Stimulated activated CD4-positive, alpha-beta T cell treated with anti-CD3 and anti-CD28 coated beads, TNF-alpha, amount 100 ng/mL, for 24 hours (primary cell): Measurements from ENCODE around the gene ST3GAL4.

Source experiments
- DNase-seq, 3 experiments: peaks; one replicate each; pipeline ENCODE4 v3.0.0-alpha.2; 2020; ENCODE audit warnings: low read depth in 3 of 3

ST3GAL4 gene

DNA sequence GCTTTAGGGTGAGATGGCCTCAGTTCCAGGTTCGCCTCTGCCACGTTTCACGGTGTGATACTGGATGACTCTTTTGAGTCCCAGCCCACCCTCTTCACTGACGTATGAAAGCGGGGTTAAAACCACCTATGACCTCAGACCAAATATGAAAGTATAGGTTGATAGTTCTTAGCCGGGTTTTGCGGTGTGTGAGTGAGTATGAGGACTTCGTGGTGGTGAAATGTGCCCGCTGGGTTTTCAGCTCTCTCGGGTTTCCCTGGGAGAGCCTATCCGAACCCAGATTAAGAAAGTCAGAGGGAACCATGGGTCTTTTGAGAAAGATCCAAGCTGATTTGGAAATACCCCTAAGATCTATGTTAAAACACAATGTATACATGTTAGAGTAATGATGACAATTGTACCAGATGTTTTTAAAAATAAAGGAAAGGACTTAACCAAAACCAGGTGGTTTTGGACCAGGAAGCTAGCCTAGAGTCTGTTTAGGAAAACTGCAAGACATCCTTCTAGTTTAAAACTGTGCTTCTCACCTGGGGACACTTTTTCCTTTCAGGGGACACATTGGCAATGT, 25.8 kb upstream of the ST3GAL4 start:
- no peak for DNase-seq

DNA sequence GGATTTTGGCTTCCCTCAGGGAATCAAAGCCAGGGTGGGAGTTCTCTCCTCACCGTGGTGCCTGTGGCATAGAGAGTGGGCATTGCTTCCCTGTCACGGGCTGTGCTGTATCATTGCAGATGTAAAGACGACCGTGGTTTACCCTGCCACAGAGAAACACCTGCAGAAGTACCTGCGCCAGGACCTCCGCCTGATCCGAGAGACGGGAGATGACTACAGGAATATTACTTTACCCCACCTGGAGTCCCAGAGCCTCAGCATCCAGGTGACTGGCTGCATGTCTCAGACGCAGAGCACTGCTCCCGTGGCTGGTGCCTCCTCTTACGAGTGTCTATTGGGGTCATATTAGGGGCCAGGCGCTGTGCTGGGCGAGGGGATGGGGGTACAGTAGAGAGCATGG, 24.2 kb upstream of the ST3GAL4 start:
- no peak for DNase-seq

- DNase-seq: no peak
These were observed 23.2 kb upstream of the ST3GAL4 start for GRCh38 chr11:126332221-126332711.

DNA sequence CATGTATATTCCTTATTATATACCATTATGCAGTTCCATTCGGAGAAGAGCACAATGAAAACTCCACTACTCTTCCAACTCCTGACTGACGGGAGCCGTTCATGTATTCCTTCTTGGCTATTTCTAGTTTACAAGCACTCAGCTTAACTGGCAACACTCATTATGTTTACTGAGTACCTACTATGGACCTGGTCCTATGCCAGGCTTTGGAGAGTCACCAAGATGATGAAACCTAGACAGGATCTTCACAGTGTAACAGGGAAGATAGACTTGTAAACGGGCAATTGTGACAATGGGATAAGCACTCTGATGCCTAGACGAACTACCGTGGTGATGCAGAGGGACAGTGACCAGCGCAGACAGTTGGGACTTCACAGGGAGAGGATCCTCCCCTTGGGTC, 22.3 kb upstream of the ST3GAL4 start:
- DNase-seq: no peak

DNA sequence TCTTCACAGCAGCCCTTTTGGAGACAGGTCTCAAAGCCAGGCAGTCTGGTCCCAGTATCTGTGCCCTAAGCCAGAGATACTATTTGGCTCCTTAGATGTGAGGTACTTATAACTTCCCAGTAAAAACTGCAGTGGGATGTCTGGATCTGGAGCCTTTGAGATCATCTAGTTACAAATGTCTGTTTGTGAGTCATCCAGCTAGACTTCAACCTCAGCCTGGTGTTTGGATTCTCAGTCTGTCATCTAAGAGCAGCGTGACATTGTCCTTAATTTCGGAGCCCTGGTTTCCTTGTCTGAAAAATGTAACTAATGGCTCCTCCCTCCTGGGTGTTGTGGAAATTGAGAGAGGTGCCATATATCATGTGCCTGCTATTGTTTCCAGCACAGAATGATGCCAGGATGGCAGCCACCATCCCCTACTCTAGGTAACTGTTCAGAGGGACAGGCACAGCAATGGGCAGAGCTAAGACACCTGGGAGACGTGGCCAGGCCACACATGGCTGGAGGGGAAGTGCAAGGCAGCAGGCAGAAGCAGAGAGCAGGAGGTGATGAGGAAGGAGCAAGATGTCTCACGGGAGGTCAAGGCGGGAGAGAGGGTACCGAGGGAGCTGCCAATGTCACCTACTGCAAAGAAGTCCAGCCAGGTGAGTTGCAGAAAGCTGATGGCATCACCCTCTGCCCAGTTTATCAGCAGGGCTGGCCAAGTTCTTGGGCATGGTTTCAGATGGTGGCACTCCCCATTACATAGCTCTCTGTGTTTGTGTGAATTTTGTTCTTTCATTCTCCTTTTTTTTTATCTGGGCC, 20.6 kb upstream of the ST3GAL4 start:
- no peak for DNase-seq

DNA sequence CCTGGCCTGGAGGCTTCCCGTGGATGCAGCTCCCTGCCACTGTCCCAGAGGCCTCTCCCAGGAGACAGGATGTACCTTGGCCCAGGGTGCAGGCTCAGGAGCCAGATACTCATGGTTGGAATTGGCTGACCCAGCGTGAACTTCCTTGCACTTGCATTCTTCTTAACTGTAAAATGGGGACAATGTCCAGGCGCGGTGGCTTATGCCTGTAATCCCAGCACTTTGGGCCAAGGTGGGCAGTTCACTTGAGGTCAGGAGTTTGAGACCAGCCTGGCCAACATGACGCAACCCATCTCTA, 20.1 kb upstream of the ST3GAL4 start:
- DNase-seq: no peak

GRCh38 chr11:126336138-126336541, 19.3 kb upstream of the ST3GAL4 start:
- no peak for DNase-seq

DNA sequence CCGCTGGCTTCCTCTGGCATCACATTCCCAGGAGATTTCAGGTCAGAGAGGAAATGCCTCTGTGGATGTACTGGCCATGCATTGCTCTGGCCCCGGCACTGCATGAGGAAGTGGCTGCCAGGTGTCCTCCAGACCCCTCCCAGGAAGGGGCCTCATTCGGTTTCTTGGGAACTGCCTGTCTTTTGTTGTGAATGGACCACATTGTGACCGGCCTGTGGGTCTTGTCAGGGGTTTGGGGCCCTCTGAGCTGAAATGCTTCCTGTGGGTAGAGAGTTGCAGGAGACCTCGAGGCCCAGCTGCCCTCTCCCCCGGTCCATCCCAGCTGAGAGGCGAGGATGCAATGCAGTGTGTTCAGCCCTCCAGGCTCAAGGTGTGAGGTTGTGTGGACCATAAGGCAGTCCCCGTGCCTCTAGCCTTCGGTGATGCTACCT, 18.8 kb upstream of the ST3GAL4 start:
- DNase-seq: no peak

DNA sequence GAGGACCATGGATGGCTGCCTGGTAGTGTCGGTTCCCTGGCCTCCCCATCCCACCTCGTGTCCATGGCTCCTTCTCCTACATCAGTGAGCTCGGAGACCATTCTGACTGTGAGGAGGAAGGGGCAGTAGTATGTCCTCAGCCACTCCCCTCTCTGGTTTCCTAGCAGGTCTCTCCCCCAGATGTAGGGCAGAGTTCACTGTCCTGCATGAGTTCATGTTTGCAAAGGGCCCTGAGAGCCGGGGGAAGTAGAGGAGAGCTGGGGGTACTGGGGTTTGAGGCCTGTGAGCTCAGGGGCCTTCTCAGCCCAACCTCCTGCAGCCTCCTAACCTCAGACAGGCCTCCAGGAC, 18.4 kb upstream of the ST3GAL4 start:
- DNase-seq: no peak

DNA sequence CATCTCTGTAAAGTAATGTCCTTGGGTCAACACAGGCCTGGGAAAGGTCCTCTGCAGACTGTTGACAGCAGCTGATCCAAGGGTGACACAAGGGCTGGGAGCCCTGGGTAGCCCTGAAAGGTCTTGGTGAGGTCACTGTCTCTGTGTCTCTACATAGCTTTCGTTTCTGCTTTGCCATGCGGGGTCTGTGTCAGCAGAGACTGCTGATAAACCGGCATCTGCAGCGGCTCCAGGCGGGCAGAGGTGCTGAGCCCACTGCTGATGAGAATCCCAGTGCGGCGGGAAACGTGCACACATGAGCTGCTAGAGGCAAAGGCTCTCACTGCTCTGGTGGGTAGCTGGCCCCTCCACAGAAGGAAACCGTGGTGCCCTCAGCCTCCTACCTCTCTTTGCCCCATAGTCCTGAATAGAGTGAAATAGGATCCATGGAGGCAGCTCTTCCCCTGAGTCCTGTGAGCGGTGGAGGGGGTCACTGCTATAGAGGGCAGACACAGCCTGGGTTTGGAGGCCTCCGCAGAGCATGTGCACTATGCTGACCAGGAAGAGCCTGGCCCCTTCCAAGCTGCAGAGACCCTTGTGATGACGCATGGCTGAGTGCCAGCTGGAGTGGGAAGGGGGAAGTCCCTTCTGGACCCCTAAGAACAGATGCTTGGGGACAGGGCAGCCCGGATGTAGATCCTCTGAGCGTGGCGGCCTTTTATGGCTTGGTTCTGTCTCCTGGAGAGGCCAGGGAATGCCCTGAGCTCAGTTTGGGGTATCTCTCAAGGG, 17.8 kb upstream of the ST3GAL4 start:
- no peak for DNase-seq

DNA sequence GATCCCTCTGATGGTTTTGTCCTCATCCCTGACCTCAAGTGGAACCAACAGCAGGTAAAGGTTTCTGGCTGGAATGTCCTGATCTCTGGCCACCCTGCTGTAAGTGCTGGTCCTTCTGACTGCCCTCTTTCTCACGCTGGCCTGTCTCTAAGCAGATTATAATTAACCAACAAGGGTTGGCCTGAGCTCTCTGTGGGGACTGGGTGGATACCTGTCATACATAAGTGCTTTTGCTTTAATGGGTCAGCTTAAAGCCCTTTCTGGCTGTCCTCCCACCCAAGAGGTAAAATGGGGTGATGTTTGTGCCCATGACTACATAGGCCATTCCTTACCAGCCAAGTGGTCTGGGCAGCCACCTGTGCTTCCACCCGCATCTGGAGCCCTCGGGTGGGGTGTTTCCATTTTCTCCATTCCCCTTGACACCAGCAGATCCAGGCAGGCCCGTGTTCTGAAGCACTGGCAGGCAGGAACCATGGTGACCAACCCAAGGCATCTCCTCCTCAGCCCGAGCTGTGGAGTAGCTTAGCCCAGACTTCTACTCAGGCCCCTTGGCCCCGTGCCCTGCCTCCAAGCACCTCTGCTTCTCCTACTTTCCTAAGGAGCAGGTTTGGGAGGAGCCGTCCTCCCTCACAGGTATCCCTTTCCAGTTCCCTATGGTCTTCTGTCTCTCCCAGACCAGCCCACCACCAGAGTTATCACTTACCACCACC, 17.0 kb upstream of the ST3GAL4 start:
- no peak for DNase-seq

DNA sequence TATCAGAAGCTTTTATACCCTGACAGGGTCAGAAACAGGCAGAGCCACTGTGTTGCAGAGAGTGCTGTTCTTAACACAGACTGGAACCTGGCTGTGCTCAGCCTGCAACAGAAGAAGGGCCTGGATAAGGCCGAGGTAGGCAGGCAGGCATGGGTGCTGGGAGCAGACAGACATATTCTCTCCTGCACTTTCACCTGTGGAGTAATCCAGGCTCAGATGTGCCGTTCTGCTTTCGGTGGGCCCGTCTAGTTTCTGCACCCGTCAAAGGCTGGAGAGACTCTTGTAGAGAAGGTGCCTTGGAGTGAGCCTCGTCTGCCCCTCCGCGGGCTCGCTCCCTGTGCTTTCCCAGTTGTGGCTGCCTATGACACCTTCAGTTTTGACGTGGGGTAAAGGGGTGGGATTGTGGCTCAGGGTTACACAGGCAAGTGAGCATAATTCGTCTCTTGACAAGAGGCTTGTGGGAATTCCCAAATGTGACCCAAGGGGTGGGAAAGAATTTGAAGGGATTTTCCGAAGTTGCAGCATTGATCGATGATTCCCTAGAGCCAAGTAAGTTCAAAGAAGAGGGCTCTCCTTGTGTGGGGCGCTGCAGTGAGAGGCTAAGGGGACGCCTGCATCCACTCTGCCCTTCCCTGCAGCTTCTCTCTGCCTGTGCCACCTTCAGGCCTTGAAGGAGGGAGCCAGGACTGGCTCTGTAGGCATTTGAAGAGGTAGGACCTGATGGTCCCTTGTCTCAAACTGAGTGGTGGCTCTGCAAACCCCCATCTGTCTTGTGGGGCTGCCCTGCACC, 16.2 kb upstream of the ST3GAL4 start:
- DNase-seq: no peak

GRCh38 chr11:126339863-126340434, 15.5 kb upstream of the ST3GAL4 start:
- DNase-seq: no peak

GRCh38 chr11:126340960-126341606, 14.4 kb upstream of the ST3GAL4 start:
- DNase-seq: no peak

DNA sequence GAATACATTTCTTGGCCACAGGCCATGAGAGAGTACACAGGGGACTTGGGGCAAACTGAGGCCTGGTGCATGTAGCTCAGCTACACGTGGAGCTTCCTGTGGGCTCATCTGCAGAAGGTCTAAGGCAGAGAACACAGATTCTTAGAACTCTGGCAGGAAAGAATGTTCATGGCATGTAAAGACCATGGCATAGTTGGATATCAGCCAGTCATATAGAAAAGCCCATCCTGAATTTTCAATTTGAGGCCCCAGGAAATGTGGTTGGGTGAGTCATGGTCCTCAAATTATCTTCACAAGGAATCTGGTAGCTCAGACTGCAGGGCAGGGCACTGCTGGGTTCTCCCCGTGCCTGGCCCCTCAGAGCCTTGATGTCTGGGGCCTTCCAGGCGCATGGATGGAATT, 13.7 kb upstream of the ST3GAL4 start:
- no peak for DNase-seq

GRCh38 chr11:126343051-126343450, 12.4 kb upstream of the ST3GAL4 start:
- no peak for DNase-seq

GRCh38 chr11:126344141-126345080, 11.1 kb upstream of the ST3GAL4 start:
- no peak for DNase-seq

GRCh38 chr11:126345283-126345682, 10.2 kb upstream of the ST3GAL4 start:
- DNase-seq: no peak

- no peak for DNase-seq
These were observed 9.5 kb upstream of the ST3GAL4 start for GRCh38 chr11:126345759-126346585.
